ENCODE data around the gene STKLD1. TPM values are rescaled to one million over a fixed set of nuclear protein-coding genes. Genes with fewer than 3 reads are reported as not detected.

The STKLD1 gene
- total RNA-seq, 1 donor from 2014 or later: 1.6 TPM

- no peaks in the 10 kb centered on the region for H3K27me3 ChIP-seq (ENCODE audit: low read depth)
- peak; percentile 87 to 90 for ATAC-seq
- intact Hi-C loops (cut with DNase I): no loop called here
- no peak overlapping the region for H3K4me3 ChIP-seq
- peak; percentile 85 for DNase-seq
- H3K9me3 ChIP-seq: no peaks in the 10 kb centered on the region
- H3K4me1 ChIP-seq: no peaks in the 10 kb centered on the region
- H3K36me3 ChIP-seq: peaks cover 73% of the 10 kb centered on the region
- H3K27ac ChIP-seq: no peak overlapping the region
- peak; percentile 93 for TF ChIP-seq CTCF (IDR thresholded peaks at IDR 0.05)
These were observed 30.5 kb downstream of the STKLD1 start for GRCh38 chr9:133406480-133407307.

- intact Hi-C loops (cut with DNase I): no loop called here
These were observed 31.9 kb downstream of the STKLD1 start for GRCh38 chr9:133408042-133408441.

GRCh38 chr9:133415170-133415569 is 39.0 kb downstream of the STKLD1 start:
- no peaks in the 10 kb centered on the region for H3K9me3 ChIP-seq
- intact Hi-C loops (cut with DNase I): no loop called here
- peaks cover 59% of the 10 kb centered on the region for H3K36me3 ChIP-seq
- no peaks in the 10 kb centered on the region for H3K27me3 ChIP-seq (ENCODE audit: low read depth)
- no peak for TF ChIP-seq CTCF (IDR thresholded peaks at IDR 0.05)
- no peak for ATAC-seq
- no peak overlapping the region for H3K27ac ChIP-seq
- peaks cover 25% of the 10 kb centered on the region for H3K4me1 ChIP-seq
- no peak overlapping the region for H3K4me3 ChIP-seq
- DNase-seq: no peak

More at GRCh38 chr9:133408042-133408441, 31.9 kb downstream of the STKLD1 start:
- Histone ChIP-seq H3K27ac (no peak overlapping the region), H3K27me3 (ENCODE audit: low read depth) (no peaks in the 10 kb centered on the region), H3K9me3 (no peaks in the 10 kb centered on the region), H3K4me1 (no peaks in the 10 kb centered on the region), H3K4me3 (no peak overlapping the region), H3K36me3 (peaks cover 86% of the 10 kb centered on the region)
- DNase-seq: no peak
- no peak for ATAC-seq
- TF ChIP-seq CTCF (IDR thresholded peaks at IDR 0.05): no peak

- intact Hi-C loops (cut with DNase I): no loop called here
These were observed 41.6 kb downstream of the STKLD1 start, which contains the start of gene REXO4 for GRCh38 chr9:133417541-133418461. REXO4 (minus strand) TSS chr9:133418010; CDS start chr9:133417844, 166 bp downstream.

More at GRCh38 chr9:133417541-133418461, 41.6 kb downstream of the STKLD1 start, which contains the start of gene REXO4:
- Histone ChIP-seq H3K27me3 (ENCODE audit: low read depth) (no peaks in the 10 kb centered on the region), H3K4me1 (peaks cover 25% of the 10 kb centered on the region), H3K9me3 (no peaks in the 10 kb centered on the region), H3K4me3 (peak within 1 kb of the TSS; percentile 84), H3K36me3 (peaks cover 32% of the 10 kb centered on the region), H3K27ac (peak within 1 kb of the TSS; percentile 89)
- DNase-seq (peak; percentile 85), ATAC-seq (peak; percentile 95 to 98)
- TF ChIP-seq CTCF (IDR thresholded peaks at IDR 0.05): no peak
